H9 (cell line): ENCODE data around the gene ROBO4. TPM values are rescaled to one million over a fixed set of nuclear protein-coding genes. Genes with fewer than 3 reads are reported as not detected.

Experiments used
- DNase-seq: peaks from one replicate; pipeline ENCODE4 v3.0.0-alpha.2; 2017
- H2AFZ ChIP-seq: one replicate; pipeline ENCODE4 v1.6.1; 2013; ENCODE audit warnings: mild to moderate bottlenecking, low read length, control low read depth, moderate library complexity
- H2AK5ac ChIP-seq: 2 replicates; pipeline ENCODE4 v1.6.1; 2013; ENCODE audit warnings: low read length, control low read depth, mixed read lengths; ENCODE audit not compliant: insufficient read length
- H2BK120ac ChIP-seq: one replicate; pipeline ENCODE4 v1.6.1; 2013; ENCODE audit warnings: low read depth, mild to moderate bottlenecking, low read length, control low read depth, inconsistent platforms; ENCODE audit not compliant: poor library complexity, severe bottlenecking
- H2BK12ac ChIP-seq: 2 replicates; pipeline ENCODE4 v1.6.1; 2013; ENCODE audit warnings: low read length, control low read depth, mixed read lengths, low read depth; ENCODE audit not compliant: insufficient read length
- H2BK15ac ChIP-seq: 2 replicates; pipeline ENCODE4 v1.6.1; 2013; ENCODE audit warnings: low read depth, low read length, control low read depth
- H2BK20ac ChIP-seq: one replicate; pipeline ENCODE4 v1.6.1; 2013; ENCODE audit warnings: low read depth, mild to moderate bottlenecking, low read length, control low read depth, inconsistent platforms; ENCODE audit not compliant: poor library complexity, severe bottlenecking
- H2BK5ac ChIP-seq: 2 replicates; pipeline ENCODE4 v1.6.1; 2013; ENCODE audit warnings: low read length, control low read depth, mixed read lengths; ENCODE audit not compliant: insufficient read length
- H3K14ac ChIP-seq: 2 replicates; pipeline ENCODE4 v1.6.1; 2013; ENCODE audit warnings: low read length, control low read depth; ENCODE audit not compliant: insufficient read depth
- H3K18ac ChIP-seq: 2 replicates; pipeline ENCODE4 v1.6.1; 2013; ENCODE audit warnings: low read depth, mild to moderate bottlenecking, mixed read lengths, low read length, control low read depth; ENCODE audit not compliant: insufficient read length
- H3K23ac ChIP-seq: 2 replicates; pipeline ENCODE4 v1.6.1; 2013; ENCODE audit warnings: low read length, control low read depth, mixed read lengths, low read depth; ENCODE audit not compliant: insufficient read length
- H3K23me2 ChIP-seq: 2 replicates; pipeline ENCODE4 v1.6.1; 2013; ENCODE audit warnings: low read depth, mild to moderate bottlenecking, mixed read lengths, low read length, control low read depth; ENCODE audit not compliant: insufficient read length, poor library complexity, severe bottlenecking
- H3K27ac ChIP-seq: 2 replicates; pipeline ENCODE4 v1.5.1; 2013; ENCODE audit warnings: low read length, control low read depth, mixed read lengths, low read depth; ENCODE audit not compliant: insufficient read length
- H3K27me3 ChIP-seq: 2 replicates; pipeline ENCODE4 v1.6.1; 2013; ENCODE audit warnings: low read length, control low read depth, inconsistent platforms; ENCODE audit not compliant: insufficient read depth
- H3K4ac ChIP-seq: 2 replicates; pipeline ENCODE4 v1.6.1; 2013; ENCODE audit warnings: low read depth, mild to moderate bottlenecking, control low read depth, inconsistent platforms, low read length, moderate library complexity
- H3K4me1 ChIP-seq: 2 replicates; pipeline ENCODE4 v1.6.1; 2013; ENCODE audit warnings: low read length, control low read depth, inconsistent platforms; ENCODE audit not compliant: insufficient read depth
- H3K4me2 ChIP-seq: 2 replicates; pipeline ENCODE4 v1.6.1; 2013; ENCODE audit warnings: low read length, control low read depth, mixed read lengths; ENCODE audit not compliant: insufficient read length, insufficient read depth
- H3K56ac ChIP-seq: 2 replicates; pipeline ENCODE4 v1.6.1; 2013; ENCODE audit warnings: low read depth, mild to moderate bottlenecking, mixed read lengths, low read length, control low read depth; ENCODE audit not compliant: insufficient read length
- H3K79me1 ChIP-seq: 2 replicates; pipeline ENCODE4 v1.6.1; 2013; ENCODE audit warnings: low read depth, mild to moderate bottlenecking, moderate library complexity, low read length, control low read depth, inconsistent platforms; ENCODE audit not compliant: insufficient read depth, poor library complexity, severe bottlenecking
- H3K79me2 ChIP-seq: 2 replicates; pipeline ENCODE4 v1.6.1; 2013; ENCODE audit warnings: low read length, control low read depth, inconsistent platforms; ENCODE audit not compliant: insufficient read depth
- H3K9ac ChIP-seq: 2 replicates; pipeline ENCODE4 v1.6.1; 2013; ENCODE audit warnings: low read length, control low read depth, mixed read lengths; ENCODE audit not compliant: insufficient read length; ENCODE audit errors: extremely low read depth
- H3K9me3 ChIP-seq: one replicate; pipeline ENCODE4 v1.6.1; 2013; ENCODE audit warnings: low read depth, low read length, inconsistent platforms; ENCODE audit not compliant: control insufficient read depth
- H3T11ph ChIP-seq: one replicate; pipeline ENCODE4 v1.6.1; 2013; ENCODE audit warnings: mild to moderate bottlenecking, low read length, control low read depth, inconsistent platforms
- H4K20me1 ChIP-seq: one replicate; pipeline ENCODE4 v1.6.1; 2013; ENCODE audit not compliant: control insufficient read depth, insufficient read length, insufficient read depth
- H4K5ac ChIP-seq: 2 replicates; pipeline ENCODE4 v1.6.1; 2013; ENCODE audit warnings: low read depth, mild to moderate bottlenecking, mixed read lengths, low read length, control low read depth; ENCODE audit not compliant: insufficient read length
- H4K8ac ChIP-seq: replicated peaks from 2 replicates; pipeline ENCODE4 v1.6.1; 2013; ENCODE audit warnings: low read length, control low read depth, mixed read lengths, low read depth; ENCODE audit not compliant: insufficient read length
- H4K91ac ChIP-seq: 2 replicates; pipeline ENCODE4 v1.6.1; 2013; ENCODE audit warnings: low read depth, mild to moderate bottlenecking, moderate library complexity, mixed read lengths, low read length, control low read depth; ENCODE audit not compliant: insufficient read length
- H3K27ac Mint-ChIP-seq, 3 experiments: 2 replicates in 2 of 3; 3 replicates in 1 of 3; pipeline ENCODE4 v1.8.0; 2020 to 2021; ENCODE audit warnings: mixed read lengths in 3 of 3, mild to moderate bottlenecking in 1 of 3, moderate library complexity in 1 of 3
- H3K27me3 Mint-ChIP-seq: 2 replicates; pipeline ENCODE4 v1.8.0; 2021; ENCODE audit warnings: low read depth, mild to moderate bottlenecking, moderate library complexity, mixed read lengths
- H3K36me3 Mint-ChIP-seq, 3 experiments: 2 replicates in 2 of 3; 3 replicates in 1 of 3; pipeline ENCODE4 v1.8.0; 2020 to 2021; ENCODE audit warnings: low read depth in 3 of 3, mixed read lengths in 3 of 3; ENCODE audit not compliant: insufficient read depth in 1 of 3
- H3K4me1 Mint-ChIP-seq, 2 experiments: 2 replicates each; pipeline ENCODE4 v1.8.0; 2020; ENCODE audit warnings: mixed read lengths in 2 of 2
- H3K4me3 Mint-ChIP-seq, 2 experiments: 2 replicates in 1 of 2; 3 replicates in 1 of 2; pipeline ENCODE4 v1.8.0; 2020 to 2021; ENCODE audit warnings: mild to moderate bottlenecking in 2 of 2, mixed read lengths in 2 of 2, moderate library complexity in 1 of 2
- H3K9me3 Mint-ChIP-seq, 2 experiments: 2 replicates in 1 of 2; 3 replicates in 1 of 2; pipeline ENCODE4 v1.8.0; 2020; ENCODE audit warnings: mild to moderate bottlenecking in 2 of 2, mixed read lengths in 2 of 2, moderate library complexity in 1 of 2
- WGBS: extraction: QIAGEN DNeasy Blood & Tissue Kit; methylation state at CpG from one replicate; pipeline ENCODE4 v1.1.7; 2013; ENCODE audit warnings: missing lambda C conversion rate, low lambda C conversion rate, mixed read lengths; ENCODE audit not compliant: insufficient read length; ENCODE audit errors: extremely low coverage; 5-methylcytosine and 5-hydroxymethylcytosine counted together
- total RNA-seq: library from RNA; stranded (reverse); gene quantifications from 2 replicates; pipeline ENCODE4 v1.2.1, GENCODE V29; 2021
- TF ChIP-seq, protein P1 (sequence below): fragments of 200-600 bp; sonication (generic); conservative IDR thresholded peaks from 3 replicates; pipeline ENCODE4 v1.8.0; 2021; ENCODE audit warnings: antibody characterized with exemption, mild to moderate bottlenecking

The ROBO4 gene
- total RNA-seq, 1 experiment from 2014 or later = not detected

DNA sequence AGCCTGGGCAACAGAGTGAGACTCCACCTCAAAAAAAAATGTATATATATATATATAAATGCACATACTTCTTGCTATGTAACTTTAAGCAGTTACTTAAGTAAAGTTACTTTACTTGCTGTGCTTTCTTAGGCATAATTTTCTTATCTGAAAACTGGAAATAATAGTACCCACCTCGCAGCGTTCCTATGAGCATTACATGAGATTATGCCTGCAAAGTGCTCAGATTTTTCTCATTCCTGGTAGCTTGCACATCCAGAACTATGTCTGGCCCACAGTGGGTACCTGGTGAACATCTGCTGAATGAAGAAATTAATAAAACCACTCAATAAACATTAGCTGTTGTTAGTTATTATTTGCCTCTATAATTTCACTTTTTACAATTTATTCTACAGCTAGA is 38.5 kb downstream of the ROBO4 start:
- Histone ChIP-seq H3K18ac (no peak overlapping the region), H4K20me1 (no peaks in the 10 kb centered on the region), H3K79me1 (no peaks in the 10 kb centered on the region), H3K9me3 (no peaks in the 10 kb centered on the region), H2BK120ac (no peak overlapping the region), H3K4ac (no peak overlapping the region), H4K8ac (no peak overlapping the region), H3K23me2 (no peaks in the 10 kb centered on the region), H3K14ac (no peak overlapping the region), H4K5ac (no peak overlapping the region), H3K23ac (no peak overlapping the region), H4K91ac (no peak overlapping the region), H3K9ac (no peak overlapping the region), H3K27ac (no peak overlapping the region), H2AK5ac (no peak overlapping the region), H2BK20ac (no peak overlapping the region), H2BK12ac (no peak overlapping the region), H3K56ac (no peak overlapping the region), H3T11ph (no peak overlapping the region), H2BK5ac (no peak overlapping the region), H3K4me1 (no peaks in the 10 kb centered on the region; the same call in 1 of the 2 replicates), H2BK15ac (no peak overlapping the region), H3K27me3 (peaks cover 47% of the 10 kb centered on the region), H2AFZ (no peak overlapping the region), H3K4me2 (no peak overlapping the region), H3K79me2 (no peaks in the 10 kb centered on the region)
- Mint-ChIP-seq H3K36me3 (no peaks in the 10 kb centered on the region), H3K9me3 (no peaks in the 10 kb centered on the region; a peak in 1 of 5 replicates), H3K27me3 (peaks cover 60% of the 10 kb centered on the region), H3K27ac (no peak overlapping the region), H3K4me1 (peaks cover 20 to 27% of the 10 kb centered on the region in 2 experiments), H3K4me3 (no peak overlapping the region)
- no CpG with 5 or more reads among the region's 2 CpGs for WGBS
- DNase-seq = no peak
- TF ChIP-seq, protein P1, sequence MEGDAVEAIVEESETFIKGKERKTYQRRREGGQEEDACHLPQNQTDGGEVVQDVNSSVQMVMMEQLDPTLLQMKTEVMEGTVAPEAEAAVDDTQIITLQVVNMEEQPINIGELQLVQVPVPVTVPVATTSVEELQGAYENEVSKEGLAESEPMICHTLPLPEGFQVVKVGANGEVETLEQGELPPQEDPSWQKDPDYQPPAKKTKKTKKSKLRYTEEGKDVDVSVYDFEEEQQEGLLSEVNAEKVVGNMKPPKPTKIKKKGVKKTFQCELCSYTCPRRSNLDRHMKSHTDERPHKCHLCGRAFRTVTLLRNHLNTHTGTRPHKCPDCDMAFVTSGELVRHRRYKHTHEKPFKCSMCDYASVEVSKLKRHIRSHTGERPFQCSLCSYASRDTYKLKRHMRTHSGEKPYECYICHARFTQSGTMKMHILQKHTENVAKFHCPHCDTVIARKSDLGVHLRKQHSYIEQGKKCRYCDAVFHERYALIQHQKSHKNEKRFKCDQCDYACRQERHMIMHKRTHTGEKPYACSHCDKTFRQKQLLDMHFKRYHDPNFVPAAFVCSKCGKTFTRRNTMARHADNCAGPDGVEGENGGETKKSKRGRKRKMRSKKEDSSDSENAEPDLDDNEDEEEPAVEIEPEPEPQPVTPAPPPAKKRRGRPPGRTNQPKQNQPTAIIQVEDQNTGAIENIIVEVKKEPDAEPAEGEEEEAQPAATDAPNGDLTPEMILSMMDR = no peak
